MCF 10A (cell line): ENCODE results near the gene RAB36. TPM values are rescaled to one million over a fixed set of nuclear protein-coding genes. Genes with fewer than 3 reads are reported as not detected.

Experiments used
- BruUV-seq: library from RNA; stranded (reverse); fragments of 400-500 nt; replicated peaks from 2 replicates; lab custom pipeline; 2021; lab: Mats Ljungman, UMichigan
- CTCF ChIA-PET: fragments of 300-600 bp; sonication (Branson Sonifier 250); formaldehyde crosslinking; extraction: SDS; loops from one replicate; lab custom pipeline; 2021; ENCODE audit warnings: antibody characterized with exemption, inconsistent platforms; lab: Yijun Ruan, JAX
- POLR2A ChIA-PET: fragments of 300-600, 350-650 bp; sonication (Branson Sonifier 250); formaldehyde crosslinking; extraction: SDS; loops from one replicate; lab custom pipeline; 2020; ENCODE audit warnings: antibody characterized with exemption, inconsistent platforms; lab: Yijun Ruan, JAX
- DNase-seq: peaks from one replicate; pipeline ENCODE4 v3.0.0-alpha.2; 2018; ENCODE audit not compliant: unreplicated experiment
- H3K27ac Mint-ChIP-seq: one replicate; pipeline ENCODE4 v1.8.0; 2022; ENCODE audit warnings: mild to moderate bottlenecking, low read depth, mixed read lengths; ENCODE audit not compliant: unreplicated experiment
- H3K27me3 Mint-ChIP-seq: one replicate; pipeline ENCODE4 v1.8.0; 2022; ENCODE audit warnings: mixed read lengths; ENCODE audit not compliant: insufficient read depth, unreplicated experiment
- H3K36me3 Mint-ChIP-seq: one replicate; pipeline ENCODE4 v1.8.0; 2022; ENCODE audit warnings: mild to moderate bottlenecking, moderate library complexity, mixed read lengths; ENCODE audit not compliant: insufficient read depth, unreplicated experiment
- H3K4me1 Mint-ChIP-seq: one replicate; pipeline ENCODE4 v1.8.0; 2022; ENCODE audit warnings: mixed read lengths; ENCODE audit not compliant: insufficient read depth, unreplicated experiment
- H3K4me3 Mint-ChIP-seq: one replicate; pipeline ENCODE4 v1.8.0; 2022; ENCODE audit warnings: mild to moderate bottlenecking, moderate library complexity, mixed read lengths; ENCODE audit not compliant: unreplicated experiment
- H3K9me3 Mint-ChIP-seq: one replicate; pipeline ENCODE4 v1.8.0; 2022; ENCODE audit warnings: mixed read lengths; ENCODE audit not compliant: unreplicated experiment
- CTCF ChIP-seq: fragments of 200-600 bp; IDR thresholded peaks from one replicate; pipeline ENCODE4 v1.8.0; 2022; ENCODE audit warnings: antibody characterized with exemption, mild to moderate bottlenecking; ENCODE audit not compliant: unreplicated experiment
- intact Hi-C: fragments of 100-400 bp; cut with micrococcal nuclease; formaldehyde crosslinking; loops from 2 replicates; pipeline ENCODE4 v1.14.1; 2022
- total RNA-seq: library from RNA; stranded (reverse); gene quantifications from 2 replicates; pipeline ENCODE4 v1.2.3, GENCODE V29; 2022

Gene RAB36
- total RNA-seq, 1 experiment from 2014 or later: 8.5 TPM

DNA sequence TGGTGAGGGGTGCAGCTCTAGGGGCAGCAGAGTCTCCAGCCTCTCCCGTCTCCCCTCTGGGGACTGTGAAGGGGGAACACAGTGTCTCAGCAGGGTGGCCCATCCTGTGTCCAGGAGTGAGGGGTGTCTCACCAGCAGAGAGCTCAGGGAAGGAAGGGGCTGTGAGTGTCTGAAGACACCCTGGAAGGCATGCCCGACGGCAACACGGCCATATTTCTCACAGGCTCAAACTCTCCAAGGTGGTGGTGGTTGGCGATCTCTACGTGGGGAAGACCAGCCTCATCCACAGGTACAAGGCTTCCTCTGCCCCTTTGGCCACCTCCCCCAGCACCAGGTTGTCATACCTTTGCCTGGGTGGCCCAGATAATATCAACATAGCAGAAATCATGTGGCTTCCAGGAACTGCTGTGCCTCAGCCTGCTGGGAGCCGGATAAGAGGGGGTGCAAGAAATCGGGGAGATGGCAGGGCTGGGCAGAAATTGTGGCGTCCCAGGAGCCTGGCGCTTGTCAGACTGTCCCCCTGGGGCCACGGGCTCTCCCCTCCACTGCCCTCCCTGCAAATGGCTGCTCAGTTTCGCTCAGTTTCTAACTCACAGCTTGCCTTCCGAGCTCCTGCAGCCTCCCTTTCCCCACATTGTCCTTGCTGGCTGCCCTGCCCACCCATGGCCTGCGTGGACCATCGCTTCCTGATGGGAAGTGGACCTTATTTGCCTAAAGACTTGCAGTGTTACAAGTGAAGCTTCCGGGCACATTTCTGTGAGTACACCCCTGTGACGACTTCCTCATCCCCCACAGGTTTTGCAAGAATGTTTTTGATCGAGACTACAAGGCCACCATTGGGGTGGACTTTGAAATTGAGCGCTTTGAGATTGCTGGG lies 7.2 kb downstream of the RAB36 start:
- POLR2A ChIA-PET: interaction anchor here (0.7 kb wide), 1 partner anchor 126 kb away, joined by 3 read pairs; no protein-coding TSS in a partner anchor
- H3K27ac Mint-ChIP-seq: no peak overlapping the region
- no peak overlapping the region for H3K4me3 Mint-ChIP-seq
- H3K9me3 Mint-ChIP-seq: no peaks in the 10 kb centered on the region
- no peak for TF ChIP-seq CTCF
- BruUV-seq: no TSS peak
- CTCF ChIA-PET: interaction anchor here (0.8 to 1.0 kb wide), 2 partner anchors 138 to 193 kb away, joined by 3 to 5 read pairs; no protein-coding TSS in a partner anchor
- DNase-seq: no peak
- H3K36me3 Mint-ChIP-seq: peaks cover 7% of the 10 kb centered on the region
- intact Hi-C loops: no loop called here
- H3K4me1 Mint-ChIP-seq: peaks cover 11% of the 10 kb centered on the region
- H3K27me3 Mint-ChIP-seq: no peaks in the 10 kb centered on the region

DNA sequence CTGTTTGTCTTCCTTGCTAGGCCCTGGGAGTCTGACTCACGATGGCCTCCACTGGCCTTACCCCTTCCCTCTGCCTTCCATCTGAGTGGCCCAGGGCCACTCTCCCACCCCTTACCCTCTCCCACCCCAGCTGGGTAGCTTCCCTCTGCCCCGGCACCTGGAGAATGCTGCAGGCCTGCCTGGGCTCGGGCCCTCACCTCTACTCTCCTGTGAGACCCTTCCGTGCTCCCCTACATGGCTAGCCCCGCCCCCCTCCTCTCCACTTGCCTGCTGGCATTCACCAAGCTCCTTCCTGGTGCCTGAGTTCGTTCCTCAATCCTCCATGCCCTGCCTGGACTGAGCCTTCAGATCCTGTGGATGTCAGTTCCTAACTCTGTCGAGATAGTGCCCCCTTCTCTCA lies 8.7 kb downstream of the RAB36 start:
- Mint-ChIP-seq H3K36me3 (peaks cover 7% of the 10 kb centered on the region), H3K4me3 (no peak overlapping the region), H3K9me3 (no peaks in the 10 kb centered on the region), H3K27me3 (no peaks in the 10 kb centered on the region), H3K27ac (no peak overlapping the region), H3K4me1 (peaks cover 4% of the 10 kb centered on the region)
- no peak for DNase-seq
- POLR2A ChIA-PET: no interaction called here
- no peak for TF ChIP-seq CTCF
- intact Hi-C loops: no loop called here
- no TSS peak for BruUV-seq
- CTCF ChIA-PET: interaction anchor here (0.6 to 1.5 kb wide), 5 partner anchors 19 to 357 kb away, joined by 3 to 7 read pairs (median 4); no protein-coding TSS in a partner anchor

DNA sequence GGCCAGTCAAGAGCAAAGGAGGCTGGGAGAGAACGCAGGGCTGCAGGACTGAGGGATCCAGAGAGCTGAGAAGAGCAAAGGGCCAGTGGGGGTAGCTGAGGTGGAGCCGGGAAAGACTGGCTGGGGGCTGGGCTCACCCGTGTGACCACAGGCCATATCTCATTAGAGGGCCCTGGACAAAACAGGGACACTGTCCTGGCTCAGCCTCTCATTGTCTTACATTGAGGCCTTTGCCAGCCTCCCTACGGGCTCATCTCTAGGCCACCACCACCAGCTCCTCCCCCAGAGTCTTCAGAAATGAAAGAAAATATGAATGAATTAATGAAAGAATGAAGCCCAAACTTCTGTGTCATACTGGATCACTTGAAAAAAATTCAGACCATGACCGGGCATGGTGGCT lies 9.2 kb downstream of the RAB36 start:
- no peak for DNase-seq
- intact Hi-C loops: no loop called here
- peaks cover 7% of the 10 kb centered on the region for H3K36me3 Mint-ChIP-seq
- no peak for TF ChIP-seq CTCF
- no TSS peak for BruUV-seq
- no peaks in the 10 kb centered on the region for H3K9me3 Mint-ChIP-seq
- H3K4me3 Mint-ChIP-seq: no peak overlapping the region
- H3K4me1 Mint-ChIP-seq: peaks cover 4% of the 10 kb centered on the region
- no peaks in the 10 kb centered on the region for H3K27me3 Mint-ChIP-seq
- POLR2A ChIA-PET: no interaction called here
- no peak overlapping the region for H3K27ac Mint-ChIP-seq
- CTCF ChIA-PET: interaction anchor here (0.8 to 1.5 kb wide), 3 partner anchors 18 to 196 kb away, joined by 3 to 7 read pairs (median 4); no protein-coding TSS in a partner anchor

DNA sequence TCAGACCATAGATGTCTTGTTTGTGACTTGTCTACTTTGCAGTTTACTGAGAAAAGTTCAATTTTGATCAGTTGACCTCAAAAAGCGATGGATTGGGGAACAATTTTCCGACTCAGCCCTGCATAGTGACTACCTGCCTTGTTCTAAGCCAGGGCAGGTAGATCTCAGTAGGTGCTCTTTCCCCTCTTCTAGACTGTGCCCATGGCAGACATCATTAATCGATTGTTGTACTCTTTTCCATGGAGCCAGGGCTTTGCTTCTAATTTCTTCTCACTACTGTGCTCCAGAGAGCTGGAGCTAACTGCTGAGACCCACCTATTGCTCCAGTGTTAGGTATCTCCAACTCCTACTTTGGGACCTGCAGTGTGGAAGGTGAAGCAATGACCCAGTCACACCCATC lies 9.9 kb downstream of the RAB36 start:
- H3K4me3 Mint-ChIP-seq: no peak overlapping the region
- POLR2A ChIA-PET: no interaction called here

More for the DNA sequence above, 9.9 kb downstream of the RAB36 start:
- Mint-ChIP-seq H3K9me3 (no peaks in the 10 kb centered on the region), H3K36me3 (peaks cover under 1% of the 10 kb centered on the region), H3K4me1 (peaks cover 4% of the 10 kb centered on the region), H3K27ac (no peak overlapping the region), H3K27me3 (no peaks in the 10 kb centered on the region)
- TF ChIP-seq CTCF: no peak
- intact Hi-C loops: no loop called here
- CTCF ChIA-PET: interaction anchor here (1.5 kb wide), 1 partner anchor 159 kb away, joined by 7 read pairs; no protein-coding TSS in a partner anchor
- no peak for DNase-seq
- no TSS peak for BruUV-seq
